GM21786 (cell line): ENCODE results near the gene FICD.
"Not testable (repeated sequence)": the region's sequence is repeated elsewhere in the genome, so short reads cannot be mapped to it uniquely, and the experiment has no call there.

Experiments
- ATAC-seq: cut with Tn5 transposase; IDR thresholded peaks from one replicate; pipeline ENCODE4 v1.9.1; 2021; ENCODE audit not compliant: unreplicated experiment

The FICD gene

GRCh38 chr12:108514973-108515814 is at the start of gene FICD:
FICD (plus strand) TSS chr12:108515277; CDS start chr12:108516973, 1,696 bp downstream.
- peak; percentile 90 for ATAC-seq

DNA sequence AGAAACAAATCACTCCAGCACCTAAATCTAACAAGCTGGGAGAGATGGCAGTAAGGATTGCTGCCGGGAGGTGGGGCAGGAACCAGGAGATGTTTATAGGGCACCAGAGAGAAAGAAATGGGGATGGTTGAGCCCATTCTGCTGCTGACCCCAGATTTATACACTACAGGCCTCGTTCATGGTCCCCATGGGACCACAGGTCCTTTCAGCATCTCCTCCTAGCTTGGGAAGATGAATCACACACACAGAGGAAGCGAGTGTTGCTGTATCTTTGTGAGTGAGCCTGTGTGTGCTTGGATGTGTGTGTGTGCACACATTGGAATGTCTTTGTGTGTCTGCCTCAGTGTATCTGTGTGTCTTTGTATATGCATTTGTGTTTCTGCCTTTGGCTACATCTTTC is 49.7 kb upstream of the FICD start:
- no peak for ATAC-seq

DNA sequence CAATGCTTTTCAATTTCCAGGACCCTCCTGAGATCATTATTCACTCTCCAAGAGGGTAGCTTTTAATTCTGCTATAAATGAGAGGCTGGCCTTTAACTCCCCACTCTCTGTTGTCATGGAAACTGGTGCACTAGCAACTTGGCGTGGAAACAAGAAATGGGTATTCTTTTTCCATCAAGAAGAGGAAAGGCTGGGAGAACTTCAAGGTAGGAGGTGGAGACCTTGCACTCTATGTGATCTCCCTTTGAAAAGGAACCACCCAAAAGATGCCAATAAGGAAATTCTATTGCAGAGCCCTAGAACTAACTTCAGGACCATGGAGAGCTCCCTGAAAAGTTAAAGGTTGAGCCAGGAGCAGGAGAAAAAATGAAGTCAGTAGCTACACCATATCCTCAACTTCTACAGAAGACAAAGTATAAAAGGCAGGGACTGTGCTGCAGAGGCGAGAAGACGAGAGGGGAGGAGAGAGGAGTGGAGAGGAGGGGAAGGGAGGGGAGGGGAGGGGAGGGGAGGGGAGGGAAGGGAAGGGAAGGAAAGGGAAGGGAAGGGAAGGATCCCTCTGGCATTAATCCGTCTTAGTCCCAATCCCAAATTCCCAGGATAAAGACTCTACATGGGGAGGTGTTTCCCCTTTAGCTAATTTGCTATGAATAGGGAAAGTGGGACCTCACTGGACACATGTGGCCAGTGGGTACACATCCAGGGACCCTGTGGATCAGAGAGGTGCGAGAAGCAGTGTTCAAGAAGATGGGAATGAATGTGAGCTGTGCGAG is 46.7 kb upstream of the FICD start:
- no peak for ATAC-seq

GRCh38 chr12:108473400-108474055 is 41.5 kb upstream of the FICD start:
- ATAC-seq = no peak

DNA sequence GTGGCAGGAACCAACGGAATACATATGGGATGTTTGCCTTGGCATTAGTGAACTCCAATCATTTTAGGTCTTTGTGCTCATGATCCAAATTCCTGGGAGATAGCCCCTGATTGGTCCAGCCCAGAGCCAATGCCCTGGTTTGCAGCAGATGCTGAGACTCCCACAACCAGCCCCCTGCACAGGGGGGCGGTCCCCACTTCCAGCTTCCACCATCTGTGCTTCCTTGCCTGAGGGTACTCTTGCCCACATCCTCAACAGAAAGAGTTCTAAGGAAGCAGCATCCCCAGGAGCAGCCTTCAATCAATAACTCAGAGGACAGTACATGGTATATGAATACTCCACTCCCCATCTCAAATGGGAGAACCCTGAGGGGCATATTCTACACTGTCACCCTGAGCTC is 39.7 kb upstream of the FICD start:
- no peak for ATAC-seq

DNA sequence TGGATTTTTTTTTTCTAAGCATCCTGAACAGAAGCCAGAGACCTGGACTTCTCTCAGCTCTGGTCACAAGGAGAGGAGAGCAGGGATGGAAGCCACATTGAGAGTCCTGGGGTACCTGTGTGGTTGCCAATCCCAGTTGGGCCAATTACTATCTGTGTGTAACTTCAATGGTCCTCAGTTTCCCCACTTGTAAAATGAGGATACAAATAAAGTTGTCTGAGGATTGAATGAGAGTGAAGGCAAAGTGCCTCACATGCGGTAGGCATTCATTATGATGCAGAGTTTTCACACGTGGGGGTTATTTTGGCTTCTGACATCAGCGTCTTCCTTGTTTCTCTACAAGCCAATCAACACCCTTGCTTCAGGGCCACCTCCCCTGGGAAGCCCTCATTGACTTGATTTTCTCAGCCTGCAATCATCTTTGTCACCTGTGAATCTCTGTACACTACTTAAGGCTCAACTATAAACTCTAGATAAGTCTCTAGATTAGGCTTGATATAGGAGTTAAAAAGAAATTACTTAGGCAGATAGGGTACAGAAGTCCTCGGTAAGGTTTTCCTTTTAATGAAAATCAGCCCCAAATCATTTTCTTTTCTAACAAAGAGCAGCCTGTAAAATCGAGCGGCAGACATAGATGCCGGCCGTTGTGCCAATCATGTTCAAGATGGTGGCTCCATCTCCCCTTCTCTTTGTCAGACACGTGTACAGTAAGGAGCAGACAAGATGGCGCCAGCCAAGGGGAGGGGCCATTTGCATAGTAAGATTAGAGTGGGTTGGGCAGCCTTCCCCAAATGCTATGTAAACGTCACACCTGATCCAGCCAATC is 37.8 kb upstream of the FICD start:
- no peak for ATAC-seq

DNA sequence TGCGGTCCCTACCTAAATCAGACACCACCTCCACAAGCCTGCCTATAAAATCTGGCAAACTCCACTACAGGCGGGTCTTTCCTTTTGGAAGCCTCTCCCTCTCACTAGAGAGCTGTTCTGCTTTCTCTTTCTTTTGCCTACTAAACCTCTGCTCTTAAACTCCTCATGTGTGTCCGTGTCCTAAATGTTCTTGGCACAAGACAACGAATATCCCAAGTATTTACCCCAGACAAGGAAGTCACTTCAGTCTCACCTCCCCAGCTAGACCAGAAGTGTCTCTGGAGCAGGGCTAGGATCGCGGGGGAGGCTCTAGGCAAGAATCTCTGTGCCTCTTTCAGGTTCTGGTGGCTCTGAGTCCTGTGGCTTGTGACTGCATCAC is 37.2 kb upstream of the FICD start:
- no peak for ATAC-seq

GRCh38 chr12:108478611-108479206 is 36.4 kb upstream of the FICD start:
- ATAC-seq = no peak

GRCh38 chr12:108479364-108480070 is 35.6 kb upstream of the FICD start:
- no peak for ATAC-seq

DNA sequence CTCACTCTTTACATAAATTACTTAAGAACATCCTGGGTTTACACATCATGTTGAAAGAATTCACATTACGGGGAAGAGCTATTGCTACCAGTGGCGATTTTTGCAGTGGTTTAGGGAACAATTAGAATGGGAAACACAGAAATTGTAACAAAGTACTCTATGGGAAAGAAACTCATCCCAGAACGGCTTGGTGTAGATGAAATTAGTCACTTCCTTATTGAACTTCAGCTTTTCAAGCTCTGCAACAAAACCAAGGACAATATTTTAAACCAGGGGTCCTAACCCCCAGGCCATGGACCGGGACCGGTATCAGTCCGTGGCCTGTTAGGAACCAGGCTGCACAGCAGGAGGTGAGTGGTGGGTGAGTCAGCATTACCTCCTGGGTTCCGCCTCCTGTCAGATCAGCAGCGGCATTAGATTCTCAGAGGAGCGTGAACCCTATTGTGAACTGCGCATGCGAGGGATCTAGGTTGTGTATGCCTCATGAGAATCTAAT is 32.3 kb upstream of the FICD start:
- no peak for ATAC-seq

DNA sequence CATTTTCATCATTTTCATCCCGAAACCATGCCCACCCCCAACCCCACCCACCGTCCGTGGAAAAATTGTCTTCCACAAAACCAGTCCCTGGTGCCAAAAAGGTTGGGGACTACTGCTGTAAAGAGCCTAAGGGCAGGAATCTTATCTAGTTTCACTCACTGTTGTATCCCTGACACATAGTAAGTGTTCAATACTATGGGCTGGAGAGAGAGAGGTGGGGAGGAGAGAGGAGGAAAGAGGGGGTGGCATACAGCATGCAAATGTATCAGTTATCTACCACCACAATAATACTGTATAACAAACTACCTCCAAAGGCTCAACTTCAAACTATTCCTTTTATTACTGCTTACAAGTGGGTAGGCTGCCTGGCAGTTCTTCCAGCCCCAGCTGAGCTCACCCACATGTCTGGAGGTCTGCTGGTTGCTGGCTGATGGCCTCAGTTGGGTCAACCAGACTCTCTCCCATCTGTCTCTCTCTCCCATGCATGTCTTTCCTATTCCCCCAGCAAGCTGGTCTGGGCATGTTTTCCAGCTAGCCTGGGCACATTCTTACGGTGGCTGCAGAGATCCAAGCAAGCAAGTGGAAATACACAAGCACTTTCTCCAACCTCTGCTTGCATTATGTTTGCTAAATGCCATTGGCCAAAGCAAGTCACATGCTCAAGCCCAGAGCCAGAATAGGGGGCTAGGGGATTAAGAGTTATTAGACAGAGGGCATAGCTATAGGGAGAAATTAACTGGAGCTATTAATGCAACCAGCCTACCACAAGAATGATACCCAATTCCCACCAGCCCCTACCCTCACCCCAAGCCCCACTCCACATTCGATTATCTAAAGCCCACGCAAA is 31.6 kb upstream of the FICD start:
- no peak for ATAC-seq

DNA sequence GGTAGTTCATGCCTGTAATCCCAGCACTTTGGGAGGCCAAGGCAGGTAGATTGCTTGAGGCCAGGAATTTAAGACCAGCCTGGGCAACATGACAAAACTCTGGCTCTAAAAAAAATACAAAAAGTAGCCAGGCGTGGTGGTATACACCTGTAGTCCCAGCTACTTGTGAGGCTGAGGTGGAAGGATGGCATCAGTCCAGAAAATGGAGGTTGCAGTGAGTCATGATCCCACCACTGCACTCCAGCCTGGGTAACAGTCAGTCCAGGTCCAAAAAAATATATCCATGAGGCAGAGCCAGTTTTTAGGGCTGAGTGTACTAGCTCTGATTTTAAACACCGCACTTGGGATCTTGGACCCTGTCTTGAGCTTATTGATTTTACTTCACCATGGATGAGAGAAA is 30.6 kb upstream of the FICD start:
- no peak for ATAC-seq

- ATAC-seq = no peak
Observed at GRCh38 chr12:108484845-108485244, 30.2 kb upstream of the FICD start.

- ATAC-seq = not testable (repeated sequence)
Observed at GRCh38 chr12:108485371-108485770, 29.7 kb upstream of the FICD start.

GRCh38 chr12:108487029-108487428 is 28.0 kb upstream of the FICD start:
- not testable (repeated sequence) for ATAC-seq

DNA sequence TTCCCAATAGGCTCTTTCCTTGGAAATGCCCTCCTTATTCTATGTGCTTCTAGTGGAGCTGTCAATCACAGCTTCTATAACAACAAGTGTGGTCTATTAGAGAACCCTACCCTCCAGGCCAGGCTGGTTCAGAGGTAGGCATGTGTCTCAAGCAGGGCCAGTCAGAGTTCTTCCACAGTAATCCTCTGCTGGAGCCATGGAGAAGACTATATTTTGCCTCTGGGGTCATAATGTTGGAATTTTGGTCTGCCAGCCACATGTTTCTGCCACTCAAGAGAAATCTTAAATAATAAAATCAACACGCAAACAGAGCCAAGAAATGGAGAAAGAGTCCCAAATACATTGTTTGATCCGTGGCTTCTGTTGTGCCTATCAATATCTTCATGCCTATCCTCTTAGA is 23.8 kb upstream of the FICD start:
- no peak for ATAC-seq

DNA sequence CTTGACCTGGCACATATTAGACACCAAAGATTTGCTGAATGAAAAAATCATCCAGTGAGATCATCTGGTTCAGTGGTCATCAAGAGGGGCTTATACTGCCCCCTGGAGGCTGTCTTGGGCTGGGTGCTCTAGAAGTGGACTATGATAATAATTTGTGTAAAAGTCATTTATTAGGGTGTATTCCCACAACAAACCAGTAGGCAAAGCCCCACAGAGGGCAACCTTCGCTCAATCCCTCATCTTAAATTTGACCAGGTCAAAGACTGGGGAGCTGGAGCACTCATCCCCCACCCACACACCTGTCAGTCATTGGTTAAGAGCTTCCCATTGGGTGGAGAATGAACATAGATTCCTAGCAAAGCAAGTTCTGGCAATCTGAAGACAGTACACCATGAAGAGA is 20.0 kb upstream of the FICD start:
- ATAC-seq = no peak

DNA sequence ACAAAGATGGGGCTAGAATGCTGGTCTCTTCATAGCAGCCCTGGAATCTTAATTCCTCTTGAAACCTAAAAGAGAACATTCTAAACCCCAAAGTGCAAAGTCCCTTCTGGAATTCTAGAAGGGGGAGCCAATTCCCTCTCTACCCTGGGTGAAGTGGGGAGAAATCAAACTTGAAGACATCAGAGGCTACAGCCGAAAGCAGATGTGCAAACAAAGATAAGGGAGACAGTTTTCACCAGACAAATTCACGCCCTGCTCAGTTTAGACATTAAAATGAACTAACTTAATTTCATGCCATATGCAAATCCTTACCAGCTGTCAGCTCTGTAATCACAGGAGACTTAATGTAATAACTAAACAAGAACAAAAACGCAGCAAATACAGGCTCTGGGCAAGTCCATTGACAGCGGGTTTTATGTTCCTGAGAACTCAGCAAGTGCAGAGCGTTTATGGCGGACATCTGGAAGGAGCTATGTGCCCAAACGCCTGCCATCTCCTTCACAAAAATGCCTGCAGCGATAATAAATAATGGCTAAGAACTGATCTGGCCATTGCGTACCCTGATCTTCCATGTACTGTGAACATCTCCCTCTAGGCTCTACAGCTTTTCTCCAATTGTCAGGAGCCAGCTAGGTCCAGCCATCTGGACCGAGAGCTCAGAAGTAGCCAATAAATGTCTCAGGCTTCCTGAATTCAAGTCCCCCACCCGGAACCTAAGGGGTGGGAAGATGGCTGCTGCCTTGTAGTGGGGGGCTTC is 19.1 kb upstream of the FICD start:
- no peak for ATAC-seq
